Esophagus squamous epithelium (tissue), 5 donors: ENCODE measurements around the gene TSC22D1. TPM values are rescaled to one million over a fixed set of nuclear protein-coding genes. Genes with fewer than 3 reads are reported as not detected.
A peak's percentile ranks its signal among the peaks of the same experiment; 100 is the strongest.

ENCODE experiments used
- DNase-seq: peaks from one replicate; lab custom pipeline; 2025; lab: John Stamatoyannopoulos, UW
- H3K27ac ChIP-seq, 4 donors: fragments of 200-600 bp; sonication (generic); one replicate each; pipeline ENCODE4 v1.5.1; 2016 to 2019; ENCODE audit warnings: mild to moderate bottlenecking in 1 of 4
- H3K27me3 ChIP-seq, 4 donors: fragments of 200-600 bp; sonication (generic); 1 replicate in 3 of 4; 2 replicates in 1 of 4; pipeline versions ENCODE4 v1.5.1 to v1.6.0; 2017 to 2021; ENCODE audit warnings: antibody characterized with exemption in 1 of 4
- H3K36me3 ChIP-seq, 3 donors: fragments of 200-600 bp; sonication (generic); one replicate each; pipeline ENCODE4 v1.5.1; 2016 to 2019
- H3K4me1 ChIP-seq, 3 donors: fragments of 200-600 bp; sonication (generic); one replicate each; pipeline ENCODE4 v1.5.1; 2017 to 2019
- H3K4me3 ChIP-seq, 4 donors: fragments of 200-600 bp; sonication (generic); 1 replicate in 3 of 4; 2 replicates in 1 of 4; pipeline ENCODE4 v1.5.1; 2016 to 2019; ENCODE audit warnings: mild to moderate bottlenecking in 2 of 4, moderate library complexity in 1 of 4
- H3K9me3 ChIP-seq, 3 donors: fragments of 200-600 bp; sonication (generic); one replicate each; pipeline ENCODE4 v1.5.1; 2016 to 2019
- POLR2A ChIP-seq, 4 donors: fragments of 450-650 bp; IDR thresholded peaks; one replicate each; pipeline ENCODE4 v1.6.1; 2017; ENCODE audit warnings: antibody characterized with exemption in 4 of 4, mild to moderate bottlenecking in 4 of 4, moderate library complexity in 3 of 4
- WGBS, 2 donors: methylation state at CpG; one replicate each; pipeline ENCODE4 v1.1.5; 2018; 5-methylcytosine and 5-hydroxymethylcytosine counted together
- intact Hi-C: fragments of 100-400 bp; cut with DNase I; formaldehyde crosslinking; loops from one replicate; pipeline ENCODE4 v1.15.0; 2022
- total RNA-seq, 4 donors: library from RNA; depleted of rRNA; stranded (reverse); fragments of >200 nt; gene quantifications; one replicate each; pipeline ENCODE4 v1.1.0, GENCODE V29; 2016
- TF ChIP-seq, protein P1 (sequence below), 6 experiments: fragments of 450-650 bp in 4 of 6; fragments of 200-600 bp in 2 of 6; sonication (generic) in 2 of 6; IDR thresholded peaks; one replicate each; pipeline ENCODE4 v1.5.1; 2016 to 2019; ENCODE audit warnings: antibody characterized with exemption in 6 of 6, mild to moderate bottlenecking in 4 of 6, moderate library complexity in 4 of 6
- donor health status: DM: yes; HTN: yes; CAD: no.

TSC22D1 gene
- total RNA-seq, 4 donors from 2014 or later: 18.8 to 103 (median 35.1) TPM

GRCh38 chr13:44394658-44395057, 181.5 kb downstream of the TSC22D1 start:
- DNase-seq: no peak
- H3K27ac ChIP-seq: peak overlapping the region in 2 of 4 donors; percentile 2 to 39
- H3K27me3 ChIP-seq: peaks cover 0 to 12% (median 0%) of the 10 kb centered on the region in 4 donors
- no peaks in the 10 kb centered on the region for H3K36me3 ChIP-seq
- H3K4me3 ChIP-seq: no peak overlapping the region
- peaks cover 0 to 18% (median 0%) of the 10 kb centered on the region in 3 donors for H3K4me1 ChIP-seq
- H3K9me3 ChIP-seq: no peaks in the 10 kb centered on the region
- TF ChIP-seq, protein P1, sequence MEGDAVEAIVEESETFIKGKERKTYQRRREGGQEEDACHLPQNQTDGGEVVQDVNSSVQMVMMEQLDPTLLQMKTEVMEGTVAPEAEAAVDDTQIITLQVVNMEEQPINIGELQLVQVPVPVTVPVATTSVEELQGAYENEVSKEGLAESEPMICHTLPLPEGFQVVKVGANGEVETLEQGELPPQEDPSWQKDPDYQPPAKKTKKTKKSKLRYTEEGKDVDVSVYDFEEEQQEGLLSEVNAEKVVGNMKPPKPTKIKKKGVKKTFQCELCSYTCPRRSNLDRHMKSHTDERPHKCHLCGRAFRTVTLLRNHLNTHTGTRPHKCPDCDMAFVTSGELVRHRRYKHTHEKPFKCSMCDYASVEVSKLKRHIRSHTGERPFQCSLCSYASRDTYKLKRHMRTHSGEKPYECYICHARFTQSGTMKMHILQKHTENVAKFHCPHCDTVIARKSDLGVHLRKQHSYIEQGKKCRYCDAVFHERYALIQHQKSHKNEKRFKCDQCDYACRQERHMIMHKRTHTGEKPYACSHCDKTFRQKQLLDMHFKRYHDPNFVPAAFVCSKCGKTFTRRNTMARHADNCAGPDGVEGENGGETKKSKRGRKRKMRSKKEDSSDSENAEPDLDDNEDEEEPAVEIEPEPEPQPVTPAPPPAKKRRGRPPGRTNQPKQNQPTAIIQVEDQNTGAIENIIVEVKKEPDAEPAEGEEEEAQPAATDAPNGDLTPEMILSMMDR (IDR thresholded peaks at IDR 0.05): no peak
- no peak for TF ChIP-seq POLR2A (IDR thresholded peaks at IDR 0.05)
- intact Hi-C loops: no loop called here

- Histone ChIP-seq H3K27me3 (peaks cover 0 to 5% (median 0%) of the 10 kb centered on the region in 4 donors), H3K4me1 (peaks cover 0 to 18% (median 0%) of the 10 kb centered on the region in 3 donors), H3K9me3 (no peaks in the 10 kb centered on the region), H3K36me3 (no peaks in the 10 kb centered on the region), H3K4me3 (no peak overlapping the region), H3K27ac (peak overlapping the region in 2 of 4 donors; percentile 13)
- WGBS, 2 donors: 17 to 34% methylated on average over 8 of the region's 8 CpGs
- DNase-seq: no peak
- TF ChIP-seq, protein P1 (IDR thresholded peaks at IDR 0.05): no peak
- TF ChIP-seq POLR2A (IDR thresholded peaks at IDR 0.05): no peak
- intact Hi-C loops: no loop called here
These were observed 182.7 kb downstream of the TSC22D1 start for GRCh38 chr13:44393391-44393790.

DNA sequence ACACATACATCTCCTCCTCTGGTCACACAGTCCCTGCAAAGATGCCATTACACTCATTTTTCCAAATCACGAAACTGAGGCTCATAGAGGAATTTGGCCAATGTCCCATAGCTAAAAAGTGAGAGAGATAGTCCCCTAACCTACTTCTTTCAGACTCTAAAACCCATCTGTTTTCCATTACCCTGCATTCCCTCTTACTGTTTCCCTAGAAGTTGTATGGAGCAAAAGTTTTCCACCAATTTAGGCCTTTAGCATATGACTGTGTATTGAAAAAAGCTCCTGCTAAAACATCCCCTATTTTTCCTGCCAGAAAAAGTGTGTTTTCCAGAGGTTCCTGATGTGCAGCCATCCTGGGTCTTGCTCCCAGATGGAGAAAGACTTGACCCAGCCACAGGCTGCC, 186.3 kb downstream of the TSC22D1 start:
- Histone ChIP-seq H3K4me3 (no peak overlapping the region), H3K27me3 (peaks cover 0 to 3% (median 0%) of the 10 kb centered on the region in 4 donors), H3K9me3 (no peaks in the 10 kb centered on the region), H3K36me3 (no peaks in the 10 kb centered on the region), H3K27ac (no peak overlapping the region), H3K4me1 (peaks cover 0 to 8% (median 0%) of the 10 kb centered on the region in 3 donors)
- DNase-seq: no peak
- intact Hi-C loops: no loop called here
- TF ChIP-seq POLR2A (IDR thresholded peaks at IDR 0.05): no peak
- TF ChIP-seq, protein P1 (IDR thresholded peaks at IDR 0.05): no peak
- 42 to 67% methylated on average over 1 of the region's 1 CpG for WGBS, 2 donors

DNA sequence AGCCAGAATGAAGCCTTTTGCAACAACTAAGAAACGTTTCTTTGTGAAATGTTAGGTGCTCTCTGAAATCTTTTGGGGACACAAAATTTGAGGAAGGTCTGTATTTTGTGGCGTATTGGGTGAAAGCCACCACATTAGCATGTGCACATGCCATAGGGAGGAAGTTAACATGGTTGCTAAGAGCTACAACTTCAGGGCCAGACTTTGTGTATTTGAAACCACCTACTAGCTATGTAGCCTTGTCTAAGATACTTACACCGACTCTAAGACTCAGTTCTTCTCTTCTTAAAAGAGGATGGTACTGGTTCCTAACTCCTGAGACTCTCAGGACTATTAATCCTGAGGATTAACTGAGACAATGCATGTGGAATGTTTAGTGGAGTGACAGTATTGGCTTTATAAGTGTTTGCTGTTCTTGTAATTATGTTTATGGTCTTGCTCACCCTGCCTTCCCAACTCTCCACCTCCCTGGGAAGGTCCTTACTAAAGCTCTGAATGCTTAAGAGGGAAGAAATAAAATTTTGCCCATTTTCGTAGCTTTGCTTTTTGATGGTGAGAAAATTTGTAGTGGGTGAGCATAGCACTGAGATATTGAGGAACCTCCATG, 187.0 kb downstream of the TSC22D1 start:
- intact Hi-C loops: no loop called here
- TF ChIP-seq, protein P1 (IDR thresholded peaks at IDR 0.05): no peak
- no peak for TF ChIP-seq POLR2A (IDR thresholded peaks at IDR 0.05)
- H3K4me1 ChIP-seq: peaks cover 0 to 8% (median 0%) of the 10 kb centered on the region in 3 donors
- no peak overlapping the region for H3K27ac ChIP-seq
- H3K9me3 ChIP-seq: no peaks in the 10 kb centered on the region
- H3K27me3 ChIP-seq: peaks cover 0 to 3% (median 0%) of the 10 kb centered on the region in 4 donors
- WGBS, 2 donors: 75 to 77% methylated on average over 4 of the region's 4 CpGs
- no peak for DNase-seq
- H3K36me3 ChIP-seq: no peaks in the 10 kb centered on the region
- H3K4me3 ChIP-seq: no peak overlapping the region

DNA sequence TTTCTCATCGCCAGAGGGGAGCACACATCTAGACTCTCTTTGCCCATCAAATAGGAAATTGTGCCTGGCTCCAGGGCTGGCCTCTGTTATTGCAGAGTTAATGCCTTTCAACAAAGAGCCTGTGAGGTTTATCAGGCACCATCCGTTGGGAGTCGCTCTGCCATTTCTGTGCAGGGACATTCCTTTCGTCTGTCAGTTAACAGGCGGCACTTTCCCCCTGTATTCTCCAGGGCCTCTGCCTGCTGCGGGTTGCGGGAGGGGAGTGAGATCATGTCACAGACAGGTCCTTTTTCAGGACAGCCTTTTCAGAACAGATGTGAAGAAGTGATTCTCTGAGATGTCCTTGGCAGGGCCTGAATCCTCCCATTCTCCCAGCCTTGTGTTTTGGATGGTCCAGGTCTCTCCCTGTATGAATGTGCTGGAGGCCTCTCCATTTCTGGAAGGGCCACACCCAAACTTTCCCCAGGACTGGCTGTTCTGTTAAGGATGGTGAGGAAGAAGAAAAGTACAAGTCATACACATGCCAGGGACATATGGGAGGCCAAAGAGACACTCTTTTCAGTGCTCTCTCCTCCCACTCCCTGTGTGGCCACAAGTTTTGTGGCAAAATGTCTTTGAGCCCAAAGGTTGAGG, 187.6 kb downstream of the TSC22D1 start:
- no peaks in the 10 kb centered on the region for H3K36me3 ChIP-seq
- intact Hi-C loops: no loop called here
- no peak overlapping the region for H3K4me3 ChIP-seq
- no peak overlapping the region for H3K27ac ChIP-seq
- DNase-seq: no peak
- H3K9me3 ChIP-seq: no peaks in the 10 kb centered on the region
- WGBS, 2 donors: 89 to 93% methylated on average over 3 to 7 of the region's 7 CpGs
- peaks cover 0 to 5% (median 0%) of the 10 kb centered on the region in 3 donors for H3K4me1 ChIP-seq
- H3K27me3 ChIP-seq: peaks cover 0 to 3% (median 0%) of the 10 kb centered on the region in 4 donors
- TF ChIP-seq POLR2A (IDR thresholded peaks at IDR 0.05): no peak
- TF ChIP-seq, protein P1 (IDR thresholded peaks at IDR 0.05): no peak
